ENCODE results near the gene SCN2B. TPM values are rescaled to one million over a fixed set of nuclear protein-coding genes. Genes with fewer than 3 reads are reported as not detected.

Gene SCN2B
- total and polyA plus RNA-seq, 2 experiments from 2014 or later = 0.87 to 1.5 TPM

GRCh38 chr11:118221419-118221818, 45.0 kb upstream of the SCN2B start:
- DNase-seq (ENCODE audit: low read depth in 1 of 2, low spot score in 1 of 2) = no peak
- no peak for TF ChIP-seq CTCF (IDR thresholded peaks at IDR 0.05; ENCODE audit: low read depth, low read length)
- no peak overlapping the region for H3K4me3 ChIP-seq
- H3K9me3 ChIP-seq (ENCODE audit: low read depth) = no peaks in the 10 kb centered on the region
- H3K27me3 ChIP-seq = peaks cover 27% of the 10 kb centered on the region
- no peak overlapping the region for H3K27ac ChIP-seq
- no peaks in the 10 kb centered on the region for H3K36me3 ChIP-seq
- peaks cover 5% of the 10 kb centered on the region for H3K4me1 ChIP-seq (ENCODE audit: low read depth)

DNA sequence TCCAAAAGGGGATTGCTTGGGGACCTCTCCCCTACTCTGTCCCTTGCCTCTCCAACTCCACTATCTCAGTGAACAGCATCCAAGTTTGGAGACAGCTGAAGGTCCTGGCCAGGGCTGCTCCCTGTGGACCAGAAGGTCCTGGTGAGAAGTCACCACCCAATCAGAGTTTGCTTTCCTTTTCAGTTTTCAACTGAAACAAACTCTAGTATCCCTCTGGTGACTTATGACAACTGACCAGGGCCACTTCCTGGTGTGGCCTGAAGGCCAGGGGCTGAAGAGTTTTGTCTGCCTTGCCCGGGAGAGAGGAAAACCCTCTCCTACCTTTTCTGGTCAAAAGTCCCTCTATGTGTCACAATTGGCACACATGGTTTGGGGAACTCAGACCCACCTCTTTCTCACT, 43.3 kb upstream of the SCN2B start:
- TF ChIP-seq CTCF (IDR thresholded peaks at IDR 0.05; ENCODE audit: low read depth, low read length) = no peak
- no peak overlapping the region for H3K27ac ChIP-seq
- DNase-seq (ENCODE audit: low read depth in 1 of 2, low spot score in 1 of 2) = no peak

DNA sequence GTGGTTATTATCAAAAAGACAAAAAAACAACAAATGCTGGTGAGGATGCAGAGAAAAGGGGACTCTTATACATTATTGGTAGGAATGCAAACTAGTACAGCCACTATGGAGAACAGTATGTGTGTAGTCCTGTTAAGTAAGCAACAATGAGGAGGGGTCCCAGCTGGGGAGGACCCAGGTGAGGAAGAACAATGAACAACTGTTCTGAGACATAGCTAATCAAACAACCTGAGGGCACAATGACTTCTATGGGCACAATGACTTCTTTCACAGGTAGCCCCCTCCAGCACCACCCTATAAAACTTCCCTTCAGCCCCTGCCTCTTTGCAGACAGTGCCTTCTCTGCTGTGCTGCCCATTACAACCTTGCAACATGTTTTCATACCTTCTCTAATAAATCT, 42.8 kb upstream of the SCN2B start:
- Histone ChIP-seq H3K27me3 (peaks cover 12% of the 10 kb centered on the region), H3K27ac (no peak overlapping the region), H3K4me1 (ENCODE audit: low read depth) (peaks cover 5% of the 10 kb centered on the region), H3K9me3 (ENCODE audit: low read depth) (no peaks in the 10 kb centered on the region), H3K36me3 (no peaks in the 10 kb centered on the region), H3K4me3 (no peak overlapping the region)
- no peak for DNase-seq (ENCODE audit: low read depth in 1 of 2, low spot score in 1 of 2)
- no peak for TF ChIP-seq CTCF (IDR thresholded peaks at IDR 0.05; ENCODE audit: low read depth, low read length)

More for the DNA sequence above, 43.3 kb upstream of the SCN2B start:
- H3K4me3 ChIP-seq = no peak overlapping the region
- H3K36me3 ChIP-seq = no peaks in the 10 kb centered on the region
- peaks cover 5% of the 10 kb centered on the region for H3K4me1 ChIP-seq (ENCODE audit: low read depth)
- peaks cover 16% of the 10 kb centered on the region for H3K27me3 ChIP-seq
- no peaks in the 10 kb centered on the region for H3K9me3 ChIP-seq (ENCODE audit: low read depth)

DNA sequence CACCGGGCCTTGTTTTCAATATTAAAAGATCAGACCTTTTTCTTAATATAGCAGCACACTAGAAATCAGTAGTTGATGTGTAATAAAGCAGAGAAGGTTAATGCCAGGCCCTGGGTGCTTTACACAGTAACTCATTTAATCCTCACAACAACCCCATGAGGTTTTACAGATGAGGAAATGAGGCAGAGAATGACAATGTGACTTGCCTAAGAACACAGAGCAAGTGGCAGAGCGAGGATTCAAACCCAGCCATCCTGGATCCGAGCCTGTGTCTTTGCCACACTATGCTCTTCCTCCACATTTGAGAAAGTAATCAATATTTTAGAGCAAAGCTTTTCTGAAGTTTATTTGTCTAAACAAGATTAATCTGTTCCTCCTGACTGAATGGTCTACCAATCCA, 41.1 kb upstream of the SCN2B start:
- Histone ChIP-seq H3K9me3 (ENCODE audit: low read depth) (no peaks in the 10 kb centered on the region), H3K4me1 (ENCODE audit: low read depth) (peaks cover 5% of the 10 kb centered on the region), H3K36me3 (no peaks in the 10 kb centered on the region), H3K27ac (no peak overlapping the region), H3K4me3 (no peak overlapping the region), H3K27me3 (no peaks in the 10 kb centered on the region)
- no peak for DNase-seq (ENCODE audit: low read depth in 1 of 2, low spot score in 1 of 2)
- no peak for TF ChIP-seq CTCF (IDR thresholded peaks at IDR 0.05; ENCODE audit: low read depth, low read length)

GRCh38 chr11:118216621-118217481, 40.4 kb upstream of the SCN2B start:
- no peak for TF ChIP-seq CTCF (IDR thresholded peaks at IDR 0.05; ENCODE audit: low read depth, low read length)
- no peak overlapping the region for H3K4me3 ChIP-seq
- peaks cover 5% of the 10 kb centered on the region for H3K4me1 ChIP-seq (ENCODE audit: low read depth)
- no peak for DNase-seq (ENCODE audit: low read depth in 1 of 2, low spot score in 1 of 2)
- no peak overlapping the region for H3K27ac ChIP-seq
- H3K9me3 ChIP-seq (ENCODE audit: low read depth) = no peaks in the 10 kb centered on the region
- no peaks in the 10 kb centered on the region for H3K27me3 ChIP-seq
- no peaks in the 10 kb centered on the region for H3K36me3 ChIP-seq

Data from cardiac muscle cell (in vitro differentiated cells and primary cell).